GM12892 (cell line): ENCODE results near the gene KCNMA1.
A peak's percentile ranks its signal among the peaks of the same experiment; 100 is the strongest.
"Not testable (repeated sequence)": the region's sequence is repeated elsewhere in the genome, so short reads cannot be mapped to it uniquely, and the experiment has no call there.

Source experiments
- DNase-seq: peaks from one replicate; pipeline ENCODE4 v3.0.0; 2011; ENCODE audit not compliant: insufficient read length
- FAIRE-seq: peaks from 2 replicates; lab custom pipeline; 2011; peaks lifted over from hg19 to GRCh38; lab: Jason Lieb, UNC
- POLR2A ChIP-seq: IDR thresholded peaks from 2 replicates; pipeline ENCODE4 v1.6.1; 2011; ENCODE audit warnings: low read depth, low read length, control low read depth
- POLR2AphosphoS5 ChIP-seq: IDR thresholded peaks from 2 replicates; pipeline ENCODE4 v1.6.1; 2011; ENCODE audit warnings: low read depth, low read length, control low read depth
- TAF1 ChIP-seq: IDR thresholded peaks from 2 replicates; pipeline ENCODE4 v1.6.1; 2011; ENCODE audit warnings: low read depth, mild to moderate bottlenecking, control low read depth, low read length, borderline replicate concordance

Gene KCNMA1

GRCh38 chr10:77390481-77390891, 247.1 kb downstream of the KCNMA1 start:
- DNase-seq (no peak), FAIRE-seq (no peak)
- no peak for TF ChIP-seq TAF1
- TF ChIP-seq POLR2A = no peak
- TF ChIP-seq POLR2AphosphoS5 = no peak

GRCh38 chr10:77388571-77389100, 249.0 kb downstream of the KCNMA1 start:
- FAIRE-seq = no peak
- DNase-seq = no peak
- no peak for TF ChIP-seq POLR2AphosphoS5

GRCh38 chr10:77387701-77388100, 249.9 kb downstream of the KCNMA1 start:
- not testable (repeated sequence) for DNase-seq
- peak; percentile 48 for FAIRE-seq

GRCh38 chr10:77387247-77387646, 250.4 kb downstream of the KCNMA1 start:
- no peak for DNase-seq
- TF ChIP-seq POLR2AphosphoS5 (no peak), TAF1 (no peak), POLR2A (no peak)
- FAIRE-seq = no peak

GRCh38 chr10:77386838-77387237, 250.8 kb downstream of the KCNMA1 start:
- FAIRE-seq (peak; percentile 36), DNase-seq (no peak)
- TF ChIP-seq POLR2AphosphoS5 = no peak
- no peak for TF ChIP-seq TAF1
- no peak for TF ChIP-seq POLR2A

GRCh38 chr10:77386365-77386764, 251.2 kb downstream of the KCNMA1 start:
- no peak for DNase-seq
- no peak for FAIRE-seq
- TF ChIP-seq POLR2AphosphoS5 (no peak), POLR2A (no peak), TAF1 (no peak)

- no peak for FAIRE-seq
- DNase-seq = no peak
- TF ChIP-seq POLR2AphosphoS5 = no peak
Observed at GRCh38 chr10:77385315-77385714, 252.3 kb downstream of the KCNMA1 start.

GRCh38 chr10:77383861-77384553, 253.6 kb downstream of the KCNMA1 start:
- no peak for DNase-seq
- no peak for FAIRE-seq
- TF ChIP-seq TAF1 (no peak), POLR2A (no peak), POLR2AphosphoS5 (no peak)

GRCh38 chr10:77381750-77382149, 255.9 kb downstream of the KCNMA1 start:
- DNase-seq = no peak
- FAIRE-seq = no peak
- no peak for TF ChIP-seq TAF1

- no peak for DNase-seq
Observed at GRCh38 chr10:77380723-77381122, 256.9 kb downstream of the KCNMA1 start.

GRCh38 chr10:77380191-77380590, 257.4 kb downstream of the KCNMA1 start:
- no peak for DNase-seq
- TF ChIP-seq POLR2AphosphoS5 = no peak
- TF ChIP-seq POLR2A = no peak
- no peak for TF ChIP-seq TAF1

More at GRCh38 chr10:77380723-77381122, 256.9 kb downstream of the KCNMA1 start:
- TF ChIP-seq TAF1 = no peak
- TF ChIP-seq POLR2A = no peak
- no peak for FAIRE-seq

GRCh38 chr10:77378366-77379349, 258.9 kb downstream of the KCNMA1 start:
- DNase-seq = no peak
- FAIRE-seq = no peak
- TF ChIP-seq POLR2AphosphoS5 = no peak
- TF ChIP-seq POLR2A = no peak
- no peak for TF ChIP-seq TAF1

More at GRCh38 chr10:77380191-77380590, 257.4 kb downstream of the KCNMA1 start:
- FAIRE-seq = no peak
